Measurements from ENCODE around the gene HYPK. TPM values are rescaled to one million over a fixed set of nuclear protein-coding genes. Genes with fewer than 3 reads are reported as not detected.
A peak's percentile ranks its signal among the peaks of the same experiment; 100 is the strongest.

The HYPK gene
- total RNA-seq, 8 experiments from 2014 or later, result 11.4 to 19.1 (median 15.9) TPM

DNA sequence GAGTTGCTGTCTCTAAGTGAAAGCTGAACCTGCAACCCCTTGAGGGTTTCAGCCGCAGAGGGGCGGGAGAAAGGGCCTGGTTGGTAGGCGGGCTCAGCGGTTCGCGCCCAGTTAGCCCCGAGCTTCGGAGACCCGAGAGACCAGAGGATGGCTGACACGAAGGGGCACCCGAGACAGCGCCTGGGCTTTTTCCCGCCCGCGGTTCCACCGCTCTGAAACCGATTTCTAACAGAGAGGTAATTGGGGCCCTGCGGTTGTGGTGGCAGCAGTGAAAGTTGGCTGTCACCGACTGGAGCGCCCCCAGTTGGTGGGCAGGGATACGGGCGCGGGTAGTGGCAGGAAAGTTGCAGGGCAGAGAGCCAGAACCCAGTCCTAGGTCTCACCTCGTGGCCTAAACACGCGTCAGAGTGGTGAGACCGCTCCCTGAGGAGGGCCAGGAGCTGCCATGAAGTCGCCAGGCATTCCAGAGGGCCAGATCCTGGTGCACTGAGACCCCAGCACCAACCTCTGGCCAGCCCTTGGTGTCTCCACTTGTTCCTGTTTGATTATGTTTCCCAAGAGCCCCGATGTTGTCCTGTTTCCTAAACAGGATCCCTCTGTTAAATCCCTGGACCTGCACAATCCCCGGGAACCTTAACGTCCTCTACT is 23.0 kb upstream of the HYPK start:
- in situ Hi-C loops (cut with MboI; ENCODE audit: low pct_unique_long_range_greater_than_20kb in 2 of 9, low sequenced_read_pairs in 9 of 9, unreplicated experiment in 9 of 9), result no loop called here
- H3K4me3 ChIP-seq, result peak overlapping the region; percentile 14 to 47 (median 37)
- peaks cover 0 to 3% of the 10 kb centered on the region in 2 donors for H3K4me1 ChIP-seq (replicated peaks in 1 of 2)
- WGBS, 10 experiments, result 0 to 25% (median 5%) methylated on average over 1 to 23 of the region's 31 CpGs; no CpG with 5 or more reads in 1 of the 10 experiments
- H3K27ac ChIP-seq, result no peak overlapping the region
- peak; percentile 67 to 84 (median 72) for ATAC-seq (replicated peaks in 6 of 8)

DNA sequence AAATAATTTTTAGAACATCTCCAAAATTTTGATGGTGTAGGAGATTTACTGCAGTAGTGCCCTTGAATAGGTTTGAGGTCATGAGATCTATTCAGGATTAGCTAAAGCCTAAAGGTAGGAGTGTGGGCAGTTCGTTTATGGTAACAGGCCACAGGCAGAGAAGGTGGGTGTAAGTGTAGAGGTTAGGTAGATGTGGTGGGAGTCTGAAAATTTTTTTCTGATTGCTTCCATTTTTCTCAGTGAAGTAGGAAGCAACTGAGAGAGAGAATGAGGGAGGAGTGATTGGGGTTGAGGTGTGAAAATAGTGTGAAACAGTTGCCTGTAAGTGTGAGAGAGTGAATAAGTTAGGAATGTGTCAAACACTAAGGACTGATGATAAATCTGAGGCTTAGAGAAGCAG is 21.4 kb upstream of the HYPK start:
- Histone ChIP-seq H3K27ac (no peak overlapping the region), H3K4me1 (replicated peaks in 1 of 2) (peaks cover 0 to 3% of the 10 kb centered on the region in 2 donors), H3K4me3 (no peak overlapping the region)
- WGBS, 10 experiments, result 45 to 100% (median 100%) methylated on average over 1 of the region's 1 CpG; no CpG with 5 or more reads in 2 of the 10 experiments
- in situ Hi-C loops (cut with MboI; ENCODE audit: low pct_unique_long_range_greater_than_20kb in 2 of 9, low sequenced_read_pairs in 9 of 9, unreplicated experiment in 9 of 9), result no loop called here
- no peak for ATAC-seq (replicated peaks in 6 of 8)

DNA sequence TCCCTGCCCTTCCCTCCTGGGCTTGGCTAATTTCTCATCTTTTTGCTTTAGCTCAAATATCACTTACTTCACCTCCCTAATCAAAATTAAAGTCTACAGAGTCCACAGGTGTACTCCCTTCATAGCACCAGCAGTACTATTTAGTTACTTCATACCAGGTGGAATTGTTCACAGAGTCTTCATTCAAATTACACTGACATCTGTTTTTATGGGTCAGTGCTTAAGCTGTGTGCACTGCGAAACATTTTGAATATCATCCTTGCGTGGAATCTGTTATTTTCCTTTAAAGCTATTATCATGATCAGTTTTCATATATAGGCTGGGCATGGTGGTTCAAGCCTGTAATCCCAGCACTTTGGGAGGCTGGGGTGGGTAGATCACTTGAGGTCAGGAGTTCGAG is 11.0 kb upstream of the HYPK start:
- ATAC-seq (replicated peaks in 6 of 8), result no peak
- peaks cover 14% of the 10 kb centered on the region in 2 donors for H3K4me1 ChIP-seq (replicated peaks in 1 of 2)
- no peak overlapping the region for H3K27ac ChIP-seq
- 80 to 100% (median 92%) methylated on average over 1 to 3 of the region's 3 CpGs; no CpG with 5 or more reads in 3 of the 10 experiments for WGBS, 10 experiments
- H3K4me3 ChIP-seq, result no peak overlapping the region
- in situ Hi-C loops (cut with MboI; ENCODE audit: low pct_unique_long_range_greater_than_20kb in 2 of 9, low sequenced_read_pairs in 9 of 9, unreplicated experiment in 9 of 9), result no loop called here

DNA sequence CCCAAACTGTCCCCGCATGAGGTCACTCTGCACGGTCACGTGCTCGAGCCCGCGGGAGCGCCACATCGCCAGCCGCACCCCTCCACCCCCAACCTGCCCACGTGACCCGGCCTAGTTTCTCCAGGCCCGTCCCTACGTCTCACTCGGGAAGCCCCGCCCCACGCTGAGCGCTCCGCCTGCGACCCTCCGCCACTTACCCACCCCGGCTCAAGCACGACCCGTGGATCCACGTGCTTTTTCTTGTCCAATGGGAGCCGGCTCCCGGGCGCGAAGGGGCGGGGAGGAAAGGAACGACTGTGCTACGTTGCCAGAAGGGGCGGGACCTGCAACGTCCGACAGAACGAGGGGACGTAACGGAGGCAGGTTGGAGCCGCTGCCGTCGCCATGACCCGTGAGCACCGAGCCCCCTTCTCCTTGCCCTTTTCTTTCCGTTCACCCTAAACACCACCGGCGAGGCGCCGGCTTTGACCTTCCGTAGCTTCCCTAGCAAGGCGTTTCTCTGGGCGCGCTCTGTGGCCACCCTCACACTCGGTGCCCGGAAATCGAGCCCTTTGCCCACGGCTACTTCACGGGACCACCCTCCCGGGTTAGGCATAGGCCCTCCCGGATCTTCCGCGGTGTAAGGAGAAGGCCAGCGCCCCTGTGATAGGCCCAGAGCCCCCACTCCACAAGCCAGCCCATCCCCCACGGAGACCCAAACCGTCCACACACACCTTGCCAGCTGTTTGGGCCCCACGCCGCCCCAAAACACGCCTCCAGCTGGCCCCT is 8.2 kb upstream of the HYPK start, which contains the start of gene SERF2:
Gene SERF2, plus strand, starts transcription at position 328 of the 768 bp plus-strand sequence. Its CDS starts 57 bp downstream, at position 385.
- peak; percentile 69 to 95 (median 92) for ATAC-seq (replicated peaks in 6 of 8)
- peak within 1 kb of the TSS; percentile 97 to 99 for H3K27ac ChIP-seq
- 0% methylated on average over 2 to 11 of the region's 66 CpGs; no CpG with 5 or more reads in 6 of the 10 experiments for whole genome bisulfite sequencing, 10 experiments
- H3K4me3 ChIP-seq, result peak within 1 kb of the TSS; percentile 80 to 98 (median 94)
- H3K4me1 ChIP-seq (replicated peaks in 1 of 2), result peaks cover 14% of the 10 kb centered on the region in 2 donors
- in situ Hi-C loops (cut with MboI; ENCODE audit: low pct_unique_long_range_greater_than_20kb in 2 of 9, low sequenced_read_pairs in 9 of 9, unreplicated experiment in 9 of 9), result no loop called here

DNA sequence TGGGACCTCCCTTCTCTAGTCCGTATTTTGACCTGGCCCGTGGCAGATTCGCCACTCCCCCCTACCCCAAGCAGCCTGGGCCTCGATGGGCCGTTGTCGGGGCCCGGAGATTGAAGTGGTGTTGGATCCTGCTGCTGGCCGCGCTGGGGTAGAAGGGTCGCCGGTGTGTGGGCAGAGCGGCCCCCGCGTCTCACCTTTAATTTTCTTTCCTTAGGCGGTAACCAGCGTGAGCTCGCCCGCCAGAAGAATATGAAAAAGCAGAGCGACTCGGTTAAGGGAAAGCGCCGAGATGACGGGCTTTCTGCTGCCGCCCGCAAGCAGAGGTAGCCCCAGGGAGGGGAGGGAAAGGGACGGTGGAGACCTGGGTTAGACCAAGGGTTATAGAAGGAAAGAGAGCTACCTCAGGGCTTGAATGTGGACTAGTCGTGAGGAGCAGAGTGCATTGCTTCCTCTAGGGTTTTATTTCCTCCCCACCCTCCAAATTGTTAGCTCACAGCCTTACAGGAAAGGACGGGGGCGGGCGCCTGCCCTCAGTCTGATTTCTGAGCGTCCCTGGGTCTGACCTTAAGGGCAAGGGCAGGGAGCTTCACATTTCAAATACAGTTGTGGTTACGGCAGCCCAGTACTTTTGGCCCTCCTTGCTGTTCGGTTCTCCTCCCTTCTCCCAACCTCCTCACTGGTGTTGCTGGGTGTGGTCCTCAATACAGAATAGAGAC is 7.5 kb upstream of the HYPK start:
- Histone ChIP-seq H3K27ac (peak overlapping the region; percentile 97 to 99), H3K4me1 (replicated peaks in 1 of 2) (peaks cover 14% of the 10 kb centered on the region in 2 donors), H3K4me3 (peak overlapping the region; percentile 80 to 98 (median 94))
- peak in 2 of 8 experiments; percentile 4 to 7 for ATAC-seq (replicated peaks in 6 of 8)
- in situ Hi-C loops (cut with MboI; ENCODE audit: low pct_unique_long_range_greater_than_20kb in 2 of 9, low sequenced_read_pairs in 9 of 9, unreplicated experiment in 9 of 9), result no loop called here
- WGBS, 10 experiments, result 0 to 13% (median 3%) methylated on average over 2 to 12 of the region's 33 CpGs; no CpG with 5 or more reads in 5 of the 10 experiments

DNA sequence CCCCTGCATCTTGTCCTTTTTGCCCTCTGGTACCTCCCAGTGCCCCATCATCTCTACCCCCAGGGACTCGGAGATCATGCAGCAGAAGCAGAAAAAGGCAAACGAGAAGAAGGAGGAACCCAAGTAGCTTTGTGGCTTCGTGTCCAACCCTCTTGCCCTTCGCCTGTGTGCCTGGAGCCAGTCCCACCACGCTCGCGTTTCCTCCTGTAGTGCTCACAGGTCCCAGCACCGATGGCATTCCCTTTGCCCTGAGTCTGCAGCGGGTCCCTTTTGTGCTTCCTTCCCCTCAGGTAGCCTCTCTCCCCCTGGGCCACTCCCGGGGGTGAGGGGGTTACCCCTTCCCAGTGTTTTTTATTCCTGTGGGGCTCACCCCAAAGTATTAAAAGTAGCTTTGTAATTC is 6.8 kb upstream of the HYPK start:
- Histone ChIP-seq H3K27ac (no peak overlapping the region), H3K4me1 (replicated peaks in 1 of 2) (peaks cover 14% of the 10 kb centered on the region in 2 donors), H3K4me3 (peak overlapping the region in 3 of 5 donors; percentile 94 to 98 (median 95))
- in situ Hi-C loops (cut with MboI; ENCODE audit: low pct_unique_long_range_greater_than_20kb in 2 of 9, low sequenced_read_pairs in 9 of 9, unreplicated experiment in 9 of 9), result no loop called here
- WGBS, 10 experiments, result 20 to 90% (median 60%) methylated on average over 1 to 2 of the region's 10 CpGs; no CpG with 5 or more reads in 5 of the 10 experiments
- ATAC-seq (replicated peaks in 6 of 8), result no peak

DNA sequence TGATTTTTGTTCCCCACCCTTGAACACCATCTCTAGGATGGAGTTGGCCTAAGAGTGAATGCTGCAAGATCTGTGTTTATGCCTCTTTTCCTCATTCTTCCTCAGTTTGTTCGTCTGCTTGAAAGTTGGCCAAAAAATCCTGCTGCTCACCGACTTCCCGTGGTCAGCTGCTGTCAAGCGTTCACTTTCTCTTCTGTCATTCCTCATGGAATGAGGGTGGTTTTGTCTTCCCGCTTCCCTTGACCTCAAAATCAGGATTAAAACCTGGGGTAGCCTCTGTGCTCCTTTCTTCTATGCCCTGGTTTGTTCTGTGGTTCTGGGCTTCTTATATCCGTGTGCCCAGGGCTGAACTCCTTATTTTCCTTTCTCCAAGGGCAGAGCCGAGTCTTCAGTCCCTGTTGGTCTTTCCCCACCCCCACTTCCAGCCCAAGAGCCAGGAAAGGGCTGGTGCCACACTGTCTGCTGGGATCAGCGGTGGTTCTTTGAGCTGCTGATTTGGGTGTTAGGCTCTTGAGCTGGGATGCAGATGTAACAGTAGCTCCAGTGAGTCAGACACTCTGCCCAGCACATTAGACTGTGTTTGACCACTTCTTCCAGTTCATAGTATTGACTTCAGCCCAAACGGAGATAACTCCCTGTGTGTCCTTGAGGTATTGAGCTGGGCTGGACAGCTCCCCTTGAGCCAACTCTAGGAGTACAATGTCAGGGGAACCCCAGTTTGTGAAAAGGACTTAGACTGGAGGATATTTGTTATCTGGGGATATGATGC is 5.9 kb upstream of the HYPK start:
- Histone ChIP-seq H3K4me1 (replicated peaks in 1 of 2) (peaks cover 14 to 17% of the 10 kb centered on the region in 2 donors), H3K27ac (no peak overlapping the region), H3K4me3 (no peak overlapping the region)
- in situ Hi-C loops (cut with MboI; ENCODE audit: low pct_unique_long_range_greater_than_20kb in 2 of 9, low sequenced_read_pairs in 9 of 9, unreplicated experiment in 9 of 9), result no loop called here
- 13 to 100% (median 82%) methylated on average over 1 to 6 of the region's 9 CpGs; no CpG with 5 or more reads in 2 of the 10 experiments for WGBS, 10 experiments
- peak in 2 of 8 experiments; percentile 6 to 24 for ATAC-seq (replicated peaks in 6 of 8)

DNA sequence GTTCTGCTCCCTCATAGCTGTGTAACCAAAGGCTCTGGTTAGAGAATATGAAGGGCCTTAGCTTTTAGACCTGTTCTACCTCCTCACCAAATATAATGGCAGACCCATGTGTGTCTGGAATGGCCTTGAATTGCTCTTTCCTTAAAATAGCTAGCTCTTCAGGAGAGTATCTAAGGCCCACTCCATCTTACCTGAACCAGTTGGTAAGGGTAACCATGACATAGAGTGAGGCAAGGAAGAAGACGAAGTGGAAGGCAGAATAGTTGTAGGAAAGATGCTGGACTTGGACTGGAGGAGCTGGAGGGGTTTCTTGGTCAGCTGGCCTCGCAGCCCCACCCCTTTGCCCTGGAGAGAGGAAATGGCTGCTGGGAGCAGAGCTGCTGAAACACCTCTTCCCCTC is 5.2 kb upstream of the HYPK start:
- Histone ChIP-seq H3K4me1 (replicated peaks in 1 of 2) (peaks cover 19 to 24% of the 10 kb centered on the region in 2 donors), H3K27ac (no peak overlapping the region), H3K4me3 (no peak overlapping the region)
- in situ Hi-C loops (cut with MboI; ENCODE audit: low pct_unique_long_range_greater_than_20kb in 2 of 9, low sequenced_read_pairs in 9 of 9, unreplicated experiment in 9 of 9), result no loop called here
- WGBS, 10 experiments, result 90 to 100% (median 100%) methylated on average over 1 to 2 of the region's 2 CpGs; no CpG with 5 or more reads in 4 of the 10 experiments
- ATAC-seq (replicated peaks in 6 of 8), result no peak

DNA sequence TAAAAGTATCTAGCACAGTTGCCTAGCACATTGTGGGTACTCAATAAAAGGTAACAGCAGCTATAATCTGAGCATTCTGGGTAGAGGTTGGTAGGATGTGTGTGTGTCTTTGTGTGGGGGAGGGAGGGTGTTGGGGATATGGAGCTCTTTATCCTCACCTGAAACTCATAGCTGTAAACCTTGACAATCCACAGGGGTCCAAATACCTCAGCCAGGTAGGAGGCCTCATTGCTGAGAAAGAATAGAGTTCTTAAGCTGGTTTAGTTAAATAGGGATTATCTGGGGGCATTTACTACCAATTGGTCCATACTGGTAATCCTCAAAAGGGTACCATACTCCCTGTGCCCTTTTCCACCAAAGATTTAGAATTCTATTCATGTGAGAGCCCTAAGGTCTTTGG is 4.4 kb upstream of the HYPK start:
- Histone ChIP-seq H3K27ac (no peak overlapping the region), H3K4me3 (no peak overlapping the region), H3K4me1 (replicated peaks in 1 of 2) (peaks cover 21 to 25% of the 10 kb centered on the region in 2 donors)
- ATAC-seq (replicated peaks in 6 of 8), result no peak
- in situ Hi-C loops (cut with MboI; ENCODE audit: low pct_unique_long_range_greater_than_20kb in 2 of 9, low sequenced_read_pairs in 9 of 9, unreplicated experiment in 9 of 9), result no loop called here

DNA sequence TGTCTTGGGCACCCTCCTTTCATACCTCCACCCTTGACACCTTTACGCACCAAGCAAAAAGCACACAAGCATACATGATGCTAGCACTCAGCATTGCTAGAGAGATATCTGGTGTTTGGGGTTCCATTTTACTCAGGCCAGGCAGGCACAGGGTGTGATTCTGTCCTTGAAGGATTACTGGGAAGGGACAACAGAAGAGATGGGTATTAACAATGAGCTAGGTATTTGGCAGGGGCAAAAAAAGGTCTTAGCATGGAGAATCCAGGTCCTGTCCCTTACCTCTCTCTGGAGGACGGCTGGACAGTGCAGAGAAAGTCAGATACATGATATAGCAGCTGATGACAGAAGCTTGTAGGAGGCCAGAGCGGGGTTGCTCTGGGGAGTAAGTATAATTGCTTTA is 3.8 kb upstream of the HYPK start:
- H3K27ac ChIP-seq, result no peak overlapping the region
- in situ Hi-C loops (cut with MboI; ENCODE audit: low pct_unique_long_range_greater_than_20kb in 2 of 9, low sequenced_read_pairs in 9 of 9, unreplicated experiment in 9 of 9), result no loop called here

DNA sequence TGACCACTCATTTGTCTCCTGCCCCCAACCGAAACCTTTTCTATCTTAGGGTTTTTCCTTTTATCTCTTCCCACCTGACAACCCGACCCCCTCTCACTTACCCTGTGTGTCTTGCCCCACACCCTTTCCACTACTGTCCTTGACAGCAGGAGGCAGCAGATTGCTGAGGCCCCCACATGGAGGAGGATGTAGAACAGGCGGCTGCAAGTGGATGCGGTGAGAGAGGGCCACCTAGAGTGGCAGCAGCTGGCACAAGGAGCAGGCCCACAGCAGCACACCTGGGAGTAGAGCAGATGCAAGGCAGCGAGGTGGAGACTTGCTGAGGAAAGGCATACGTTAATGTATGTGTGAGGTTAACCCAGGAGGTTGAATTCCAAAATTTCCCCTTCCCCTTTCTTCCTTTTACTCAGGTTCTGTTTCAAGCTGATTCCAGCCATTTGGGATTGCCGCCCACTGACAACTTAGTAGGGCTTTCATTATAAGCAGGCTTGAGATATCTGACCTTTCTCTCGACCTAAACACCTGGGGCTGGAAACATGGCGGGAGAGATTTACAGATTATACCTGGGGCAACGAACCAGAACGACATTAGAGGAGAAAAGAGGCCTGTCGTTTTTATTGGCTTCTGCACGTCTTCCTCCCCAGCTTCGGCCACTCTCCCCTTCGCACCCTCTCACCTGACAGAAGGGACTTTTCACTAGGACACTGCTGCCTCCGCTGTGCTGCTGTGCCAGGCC is 1.0 kb upstream of the HYPK start:
- ATAC-seq (replicated peaks in 6 of 8), result peak in 1 of 8 experiments; percentile 1
- in situ Hi-C loops (cut with MboI; ENCODE audit: low pct_unique_long_range_greater_than_20kb in 2 of 9, low sequenced_read_pairs in 9 of 9, unreplicated experiment in 9 of 9), result no loop called here
- Histone ChIP-seq H3K27ac (peak overlapping the region; percentile 96 to 98), H3K4me1 (replicated peaks in 1 of 2) (peaks cover 9 to 17% of the 10 kb centered on the region in 2 donors), H3K4me3 (no peak overlapping the region)
- 40 to 100% (median 88%) methylated on average over 1 to 6 of the region's 16 CpGs; no CpG with 5 or more reads in 1 of the 10 experiments for WGBS, 10 experiments

More for the DNA sequence above, 3.8 kb upstream of the HYPK start:
- Histone ChIP-seq H3K4me3 (no peak overlapping the region), H3K4me1 (replicated peaks in 1 of 2) (peaks cover 20 to 26% of the 10 kb centered on the region in 2 donors)
- 43 to 100% (median 100%) methylated on average over 1 to 3 of the region's 3 CpGs; no CpG with 5 or more reads in 3 of the 10 experiments for WGBS, 10 experiments
- no peak for ATAC-seq (replicated peaks in 6 of 8)

DNA sequence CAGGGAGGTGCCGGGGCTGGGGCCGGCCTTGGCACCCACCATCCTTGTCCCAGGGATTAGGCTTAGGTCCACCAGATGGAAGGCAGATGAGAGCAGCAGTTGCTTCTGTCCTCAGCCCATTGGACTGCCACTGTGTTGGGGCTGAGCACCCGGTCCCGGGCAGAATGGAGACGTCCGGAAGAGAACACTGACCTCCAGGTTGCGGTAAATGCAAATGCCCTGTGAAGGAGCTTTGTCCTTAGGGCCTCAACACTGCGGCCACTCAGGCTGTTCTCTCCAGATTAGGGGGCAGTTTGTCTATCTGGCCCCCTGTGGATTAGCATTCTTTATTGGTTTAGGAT is 484 bp upstream of the HYPK start, which contains the start of gene SERINC4:
Gene SERINC4, minus strand, starts transcription at position 276 of the 341 bp plus-strand sequence. Its CDS starts 234 bp downstream, at position 42.
- peak in 6 of 8 experiments; percentile 2 to 34 (median 24) for ATAC-seq (replicated peaks in 6 of 8)
- peak within 1 kb of the TSS; percentile 96 to 98 for H3K27ac ChIP-seq
- peaks cover 9 to 17% of the 10 kb centered on the region in 2 donors for H3K4me1 ChIP-seq (replicated peaks in 1 of 2)
- peak within 1 kb of the TSS; percentile 50 to 94 (median 83) for H3K4me3 ChIP-seq
- 89 to 93% (median 92%) methylated on average over 2 to 5 of the region's 8 CpGs; no CpG with 5 or more reads in 7 of the 10 experiments for WGBS, 10 experiments
- in situ Hi-C loops (cut with MboI; ENCODE audit: low pct_unique_long_range_greater_than_20kb in 2 of 9, low sequenced_read_pairs in 9 of 9, unreplicated experiment in 9 of 9), result no loop called here
